ENCODE results near the gene SCN2A.
"Not testable (repeated sequence)": the region's sequence is repeated elsewhere in the genome, so short reads cannot be mapped to it uniquely, and the experiment has no call there.

The SCN2A gene

DNA sequence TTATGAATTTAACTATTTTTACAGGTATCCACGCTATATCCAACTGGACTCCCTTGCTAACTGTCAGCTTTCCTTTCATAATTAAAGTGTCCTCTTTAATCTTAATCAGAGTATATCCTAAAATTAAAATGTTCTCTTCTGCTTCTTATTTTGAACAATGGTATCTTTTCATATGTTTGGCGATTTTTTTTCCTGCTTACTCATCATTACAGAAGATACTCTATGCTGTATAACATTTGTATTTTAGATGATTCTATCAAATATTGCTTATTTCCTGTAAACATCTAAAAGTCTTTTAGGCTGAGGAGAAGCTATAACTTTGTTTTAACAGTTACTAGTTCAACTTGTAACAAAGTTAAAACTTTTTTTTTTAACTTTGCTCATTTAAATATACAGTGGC is 17.4 kb downstream of the SCN2A start:
- no peak for FAIRE-seq

DNA sequence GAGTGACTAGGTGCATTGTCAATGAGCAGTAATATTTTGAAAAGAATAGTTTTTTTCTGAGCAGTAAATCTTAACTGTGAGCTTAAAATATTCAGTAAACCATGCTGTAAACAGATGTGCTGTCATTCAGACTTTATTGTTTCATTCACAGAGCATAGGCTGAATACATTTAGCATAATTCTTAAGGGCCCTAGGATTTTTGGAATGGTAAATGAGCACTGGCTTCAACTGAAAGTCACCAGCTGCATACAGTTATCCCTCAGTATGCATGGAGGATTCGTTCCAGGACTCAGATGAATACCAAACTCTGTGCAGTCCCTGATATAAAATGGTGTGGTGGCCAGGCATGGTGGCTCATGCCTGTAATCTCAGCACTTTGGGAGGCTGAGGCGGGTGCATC is 21.1 kb downstream of the SCN2A start:
- FAIRE-seq: not testable (repeated sequence)

DNA sequence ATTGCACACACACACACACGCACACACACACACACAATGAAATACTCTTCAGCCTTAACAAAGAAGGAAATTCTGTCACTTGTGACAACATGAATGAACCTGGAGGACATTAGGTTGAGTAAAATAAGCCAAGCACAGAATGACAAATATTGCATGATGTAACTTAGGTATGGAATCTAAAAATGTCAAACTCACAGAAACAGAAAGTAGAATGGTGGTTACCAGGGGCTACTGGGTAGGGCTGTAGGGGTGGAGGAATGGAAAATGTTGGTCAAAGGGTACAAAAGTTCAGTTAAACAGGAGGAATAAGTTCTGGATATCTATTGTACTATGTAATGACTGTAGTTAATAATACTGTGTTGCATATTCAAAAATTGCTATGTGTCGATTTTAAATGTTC is 29.5 kb downstream of the SCN2A start:
- no peak for FAIRE-seq

DNA sequence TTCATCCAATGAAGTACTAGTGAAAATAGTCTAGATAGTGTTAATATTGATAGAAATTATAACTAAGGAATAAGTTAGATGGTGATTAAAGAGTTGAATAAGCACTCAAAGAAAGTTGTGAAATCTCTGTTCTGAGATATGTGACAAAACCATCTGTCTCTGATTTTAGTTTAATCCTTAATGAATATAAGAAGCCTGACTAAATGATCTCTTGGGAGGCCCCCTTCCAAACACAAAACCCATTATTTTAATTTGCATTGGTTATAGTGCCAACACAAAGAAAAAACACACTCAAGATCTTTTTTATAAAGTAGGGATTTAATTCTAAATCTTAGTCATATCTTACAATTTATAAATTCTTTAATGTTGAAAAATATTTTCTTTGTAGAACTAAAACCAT is 34.0 kb downstream of the SCN2A start:
- FAIRE-seq: no peak

DNA sequence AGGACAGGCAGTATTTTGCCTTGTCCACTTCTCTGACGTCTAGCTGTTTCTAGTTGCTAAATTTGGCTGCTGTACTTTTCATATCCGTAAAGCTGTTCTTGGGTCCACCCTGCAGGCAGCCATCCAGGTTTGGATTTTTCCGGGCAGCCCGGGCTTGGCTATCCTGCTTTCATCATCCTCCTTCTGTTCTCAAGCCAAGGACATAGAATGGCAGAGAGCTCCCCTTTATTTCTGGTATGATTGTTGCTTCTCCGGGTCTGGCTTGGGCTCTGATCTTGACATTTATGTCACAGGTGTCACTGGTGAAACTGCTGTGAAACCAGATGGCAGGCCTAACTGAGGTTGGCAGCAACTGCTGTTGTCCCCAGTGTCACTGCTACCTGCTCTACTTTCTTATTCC is 35.5 kb downstream of the SCN2A start:
- no peak for FAIRE-seq

DNA sequence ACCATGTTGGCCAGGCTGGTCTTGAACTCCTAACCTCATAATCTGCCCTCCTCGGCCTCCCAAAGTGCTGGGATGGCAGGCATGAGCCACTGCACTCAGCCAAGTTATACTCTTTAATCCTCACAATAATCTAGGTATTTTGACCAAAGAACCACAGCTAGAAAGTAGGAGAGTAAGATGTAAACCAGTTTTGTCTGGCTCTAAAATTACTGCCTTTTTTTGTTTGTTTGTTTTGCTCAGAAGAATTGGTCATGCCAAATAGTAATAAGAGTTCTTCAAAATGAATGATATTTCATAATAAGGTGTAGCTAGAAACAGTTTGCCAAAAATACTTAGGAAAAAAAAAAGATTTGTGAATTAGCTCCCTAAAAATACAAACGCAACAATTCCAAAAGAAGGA is 36.7 kb downstream of the SCN2A start:
- FAIRE-seq: no peak

DNA sequence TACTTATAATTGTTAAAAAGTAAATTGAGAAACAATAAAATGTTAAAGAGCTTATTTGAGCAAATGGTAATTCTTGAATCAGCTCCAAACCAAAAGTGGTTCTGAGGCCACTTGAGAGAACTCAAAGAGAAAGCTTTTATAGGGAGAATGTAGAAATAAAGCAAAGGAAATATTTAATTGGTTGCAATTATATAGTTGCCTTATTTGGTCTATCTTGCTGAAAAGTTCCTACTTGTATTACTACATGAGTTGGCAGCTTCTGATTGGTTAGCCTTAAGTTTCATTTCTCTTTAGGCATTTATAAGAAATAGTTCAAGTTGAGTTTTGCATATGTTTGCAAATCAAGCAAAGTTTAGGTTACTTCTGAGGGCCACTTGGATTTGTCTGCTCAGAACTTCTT is 38.1 kb downstream of the SCN2A start:
- no peak for FAIRE-seq

DNA sequence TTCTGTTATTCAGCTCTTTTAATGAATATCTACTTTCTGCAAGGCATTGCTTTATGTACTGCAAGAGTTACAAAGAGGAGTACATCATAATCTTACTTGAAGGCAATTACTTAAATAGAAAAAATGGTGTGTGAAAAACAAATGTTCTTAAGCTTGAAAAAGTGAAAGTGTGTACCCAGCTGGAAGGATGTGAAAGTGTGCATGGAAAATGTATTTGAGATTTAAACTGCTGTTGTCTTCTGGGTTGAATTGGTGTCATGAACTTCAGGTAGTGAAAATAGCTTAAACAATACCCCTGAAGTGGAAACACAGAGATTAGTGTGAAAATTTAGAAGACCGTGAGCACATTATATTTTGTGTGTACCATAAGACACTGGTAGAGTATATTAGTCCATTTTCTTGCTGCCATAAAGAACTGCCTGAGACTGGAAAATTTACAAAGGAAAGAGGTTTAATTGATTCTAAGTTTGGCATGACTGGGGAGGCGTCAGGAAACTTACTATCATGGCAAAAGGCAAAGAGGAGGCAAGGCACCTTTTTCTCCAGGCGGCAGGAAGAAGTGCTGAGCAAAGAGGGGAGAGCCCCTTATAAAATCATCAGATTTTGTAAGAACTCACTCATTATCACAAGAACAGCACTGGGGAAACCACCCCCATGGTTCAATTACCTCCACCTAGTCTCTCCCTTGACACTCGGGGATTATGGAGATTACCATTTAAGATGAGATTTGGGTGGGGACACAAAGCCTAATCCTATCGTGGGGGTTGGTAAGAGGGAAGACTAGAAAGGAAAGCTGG is 38.8 kb downstream of the SCN2A start:
- FAIRE-seq: no peak

DNA sequence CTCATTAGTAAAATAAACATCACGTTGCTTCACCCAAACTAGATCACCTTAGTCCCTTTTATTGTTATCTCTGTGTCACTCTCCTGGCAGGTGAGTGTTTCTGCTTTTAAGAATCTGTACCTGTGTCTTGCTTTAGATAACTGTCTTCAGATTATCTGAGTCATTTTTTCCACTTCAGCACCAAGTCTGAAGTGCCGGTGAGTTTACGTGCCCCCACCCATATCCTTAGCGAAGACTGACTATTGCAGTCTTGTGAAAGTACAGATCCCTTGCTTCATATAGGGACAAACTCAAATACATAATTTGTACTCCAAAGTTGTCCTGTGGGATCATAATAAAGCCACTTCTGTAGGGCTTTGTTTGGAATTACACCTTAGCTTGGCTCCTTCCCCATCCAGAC is 41.1 kb downstream of the SCN2A start:
- FAIRE-seq: no peak

DNA sequence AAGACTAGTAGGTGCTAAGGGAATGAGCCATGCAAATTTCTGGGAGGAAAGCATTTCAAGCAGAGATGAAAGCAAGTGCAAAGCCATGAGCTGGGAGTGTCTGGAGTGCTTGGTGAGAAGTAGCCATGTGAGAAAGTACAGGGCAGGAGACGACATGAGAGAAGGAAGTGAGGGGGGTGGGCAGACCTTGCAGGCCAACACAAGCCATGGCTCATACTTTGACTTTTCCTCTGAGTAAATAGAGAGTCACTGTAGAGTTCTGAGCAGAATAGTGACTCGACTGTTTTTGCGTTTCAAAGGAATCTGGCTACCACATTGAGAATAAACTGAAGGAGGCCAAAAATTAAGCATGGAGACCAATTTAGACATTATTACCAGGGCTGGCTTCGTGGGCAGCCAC is 42.2 kb downstream of the SCN2A start:
- no peak for FAIRE-seq

DNA sequence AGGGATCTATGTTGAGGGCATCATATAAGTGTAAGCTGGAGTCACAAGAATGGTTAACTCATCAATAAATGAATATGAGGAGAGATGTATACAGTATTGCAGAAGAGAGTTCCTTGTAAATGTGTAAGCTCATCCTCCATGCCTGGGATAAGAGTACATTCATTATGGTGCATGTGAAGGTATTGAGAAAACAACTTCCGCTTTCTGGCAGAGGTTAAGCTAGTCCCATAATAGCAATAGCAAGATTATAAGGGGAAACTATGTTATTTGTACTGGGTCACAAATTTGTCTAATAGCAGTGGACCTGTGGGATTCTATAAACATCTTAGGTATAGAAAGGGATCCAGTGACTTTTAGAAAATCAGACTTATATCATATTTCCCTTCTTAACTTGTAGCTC is 44.1 kb downstream of the SCN2A start:
- FAIRE-seq: no peak

DNA sequence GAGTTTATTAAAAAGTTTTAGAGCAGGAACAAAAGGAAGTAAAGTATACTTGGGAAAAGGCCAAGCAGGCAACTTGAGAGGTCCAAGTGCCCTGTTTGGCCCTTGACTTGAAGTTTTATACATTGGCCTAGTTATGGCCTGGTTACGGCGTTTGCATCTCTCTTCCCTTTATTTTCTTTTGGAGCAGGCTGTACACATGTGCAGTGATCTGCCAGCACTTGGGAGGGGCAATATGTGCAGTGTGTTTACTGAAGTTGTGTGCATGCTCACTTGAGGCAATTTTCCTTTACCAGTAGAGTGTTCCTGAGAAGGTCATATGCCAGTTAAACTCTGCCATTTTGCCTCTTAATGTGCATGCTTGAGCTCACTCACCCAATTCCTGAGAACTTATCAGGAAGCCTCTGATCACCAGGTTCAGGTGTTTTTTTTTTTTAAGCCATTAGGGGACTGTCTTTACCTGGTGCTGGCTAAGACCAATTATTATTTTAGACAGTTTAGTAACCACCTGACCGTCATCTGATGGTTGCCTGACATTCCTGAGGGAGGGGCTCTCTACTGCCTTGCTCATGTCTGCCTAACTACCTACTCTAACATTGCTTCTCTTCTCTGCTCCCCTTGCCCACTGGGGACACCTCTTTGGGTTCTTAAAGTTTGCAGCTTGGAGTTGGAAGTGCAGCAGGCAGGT is 48.0 kb downstream of the SCN2A start:
- no peak for FAIRE-seq

DNA sequence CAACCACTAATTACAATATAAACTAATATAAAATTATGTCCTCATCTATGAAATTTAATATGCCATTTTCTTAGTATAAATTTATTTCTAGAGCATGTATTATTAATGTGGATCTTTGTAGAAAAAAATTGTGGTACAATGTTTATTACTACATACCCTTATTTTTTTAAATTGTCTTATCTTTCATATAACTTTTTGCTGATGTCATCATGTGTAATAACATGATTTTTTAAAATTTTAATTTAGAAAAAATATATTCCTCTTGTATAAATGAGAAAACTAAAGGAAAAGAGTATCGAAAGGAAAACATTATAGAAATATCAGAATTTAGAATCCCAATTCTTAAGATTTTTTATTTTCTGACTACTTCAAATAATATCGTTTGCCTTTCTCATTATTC is 49.9 kb downstream of the SCN2A start:
- FAIRE-seq: no peak

DNA sequence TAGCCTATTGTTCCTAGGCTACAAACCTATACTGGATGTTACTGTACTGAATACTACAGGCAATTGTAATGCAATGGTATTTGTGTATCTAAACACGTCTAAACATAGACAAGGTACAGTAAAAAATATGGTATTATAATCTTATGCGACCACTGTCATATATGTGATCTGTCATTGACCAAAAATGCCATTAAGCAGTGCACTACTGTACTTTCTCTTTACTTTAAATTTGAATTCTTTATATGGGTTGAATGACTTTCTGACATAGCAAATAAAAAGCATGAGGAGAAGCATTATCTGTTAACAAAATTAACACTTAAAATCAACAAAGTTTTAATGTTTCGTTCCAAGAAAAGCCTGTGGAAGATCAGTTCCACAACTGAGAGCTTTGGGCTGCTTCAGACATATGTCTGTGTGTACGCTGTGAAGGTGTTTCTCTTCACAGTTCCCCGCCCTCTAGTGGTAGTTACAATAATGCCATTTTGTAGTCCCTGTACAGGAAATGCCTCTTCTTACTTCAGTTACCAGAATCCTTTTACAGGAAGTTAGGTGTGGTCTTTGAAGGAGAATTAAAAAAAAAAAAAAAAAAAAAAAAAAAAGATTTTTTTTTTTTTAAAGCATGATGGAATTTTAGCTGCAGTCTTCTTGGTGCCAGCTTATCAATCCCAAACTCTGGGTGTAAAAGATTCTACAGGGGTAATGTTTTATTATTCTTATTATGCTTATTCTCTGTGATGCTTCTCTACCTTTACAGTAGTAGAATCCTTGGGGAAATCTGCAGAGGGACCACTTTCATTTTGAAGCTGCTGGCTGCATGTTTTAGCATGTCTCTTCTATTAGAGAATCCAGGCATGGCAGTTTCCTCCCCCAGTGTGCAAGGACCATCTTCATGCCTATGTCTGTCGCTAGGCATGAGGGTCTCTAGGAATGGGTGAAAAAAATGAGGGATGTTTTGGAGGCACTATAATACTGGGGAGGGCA is 54.5 kb downstream of the SCN2A start:
- FAIRE-seq: peak; percentile 57

DNA sequence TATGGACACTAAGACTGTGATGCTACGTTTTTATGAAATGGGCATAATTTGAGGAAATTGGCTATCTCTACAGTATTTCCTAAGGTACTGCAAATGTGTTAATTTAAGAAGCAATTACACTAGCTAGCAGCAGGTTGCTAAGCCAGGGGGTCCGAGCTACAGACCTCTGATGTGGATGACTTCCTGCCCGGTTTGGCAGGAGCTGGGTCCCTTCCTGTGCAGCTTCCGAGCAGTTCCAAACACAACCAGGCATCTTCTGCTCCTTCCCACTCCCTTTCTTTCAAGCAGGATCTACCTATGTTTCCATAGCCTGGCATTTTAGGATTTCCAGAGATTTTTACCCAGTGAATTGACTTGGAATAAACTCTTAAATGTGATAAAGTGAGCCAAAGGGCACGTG is 55.7 kb downstream of the SCN2A start:
- no peak for FAIRE-seq

DNA sequence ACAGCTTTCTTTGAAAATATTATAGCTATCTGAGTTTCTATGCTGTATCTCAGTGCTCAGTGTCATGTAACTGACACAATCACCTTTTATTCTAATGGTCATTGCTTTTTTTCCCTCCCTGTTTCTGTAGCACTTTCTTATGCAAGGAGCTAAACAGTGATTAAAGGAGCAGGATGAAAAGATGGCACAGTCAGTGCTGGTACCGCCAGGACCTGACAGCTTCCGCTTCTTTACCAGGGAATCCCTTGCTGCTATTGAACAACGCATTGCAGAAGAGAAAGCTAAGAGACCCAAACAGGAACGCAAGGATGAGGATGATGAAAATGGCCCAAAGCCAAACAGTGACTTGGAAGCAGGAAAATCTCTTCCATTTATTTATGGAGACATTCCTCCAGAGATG is 56.4 kb downstream of the SCN2A start:
- no peak for FAIRE-seq

DNA sequence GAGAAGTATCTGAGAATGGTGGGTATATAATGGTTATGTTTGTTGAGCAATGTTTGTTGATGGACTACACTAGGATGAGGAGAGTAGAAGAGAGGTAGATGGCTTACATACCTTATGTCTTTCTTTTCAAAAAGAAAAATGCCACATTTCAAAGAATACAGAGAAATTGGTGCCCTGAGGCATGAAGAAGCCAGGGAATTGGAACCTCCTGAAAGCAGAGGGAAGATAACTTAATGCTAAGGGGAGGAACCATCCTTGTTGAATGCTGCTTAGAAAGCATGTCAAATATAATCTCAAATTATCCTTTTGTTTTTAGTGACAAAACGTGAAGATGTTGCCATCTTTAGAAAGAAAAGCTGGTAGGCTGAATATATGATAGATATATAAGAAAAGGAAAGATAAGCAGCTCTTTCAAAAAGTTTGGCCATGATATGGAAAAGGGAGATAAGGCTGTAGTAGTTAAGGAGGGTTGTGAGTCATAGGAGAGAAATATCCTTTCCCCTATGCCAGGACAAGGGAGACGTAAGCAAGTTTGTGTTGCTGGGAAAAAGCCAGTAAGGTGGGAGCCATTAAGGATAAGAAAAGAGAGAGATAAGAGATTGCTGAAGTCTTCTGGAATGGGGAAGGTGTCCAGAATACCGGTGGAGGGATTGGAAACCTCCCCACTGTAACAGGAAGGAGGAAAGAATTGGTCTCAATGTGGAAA is 66.3 kb downstream of the SCN2A start:
- FAIRE-seq: no peak

DNA sequence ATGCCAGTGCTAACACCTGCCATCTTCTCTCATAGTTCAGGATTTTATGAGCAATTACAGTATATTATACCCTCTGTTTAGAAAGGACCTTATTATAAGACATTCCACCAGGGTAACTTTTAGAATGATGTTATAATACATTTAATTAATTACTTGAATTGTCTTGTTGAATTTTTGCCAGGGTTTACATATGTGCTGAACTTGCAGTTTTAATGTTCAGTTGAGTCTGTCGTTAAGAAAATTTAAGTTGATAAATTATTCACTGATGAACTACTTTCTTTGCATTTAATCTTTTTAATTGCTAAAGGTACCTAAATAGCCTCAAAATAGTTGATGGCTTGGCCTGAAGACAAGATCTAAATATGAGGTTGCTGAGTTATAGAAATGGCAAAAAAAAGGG is 68.1 kb downstream of the SCN2A start:
- no peak for FAIRE-seq

DNA sequence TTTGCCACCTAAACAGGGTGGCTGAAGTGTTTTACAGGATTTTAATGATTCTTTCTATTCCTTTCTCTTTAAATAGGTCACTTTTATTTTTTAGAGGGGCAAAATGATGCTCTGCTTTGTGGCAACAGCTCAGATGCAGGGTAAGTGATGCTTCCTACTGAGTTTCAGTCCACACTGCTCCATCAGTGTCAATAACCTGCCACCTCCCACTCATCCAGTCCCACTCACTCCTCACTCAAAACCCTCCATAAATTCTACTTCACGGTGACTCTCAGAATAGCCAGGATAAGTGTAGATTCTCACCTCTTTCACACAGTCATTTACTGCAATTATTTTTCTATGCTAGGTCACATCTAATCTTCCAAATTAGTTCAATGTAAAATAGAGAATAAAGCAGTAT is 72.7 kb downstream of the SCN2A start:
- no peak for FAIRE-seq

DNA sequence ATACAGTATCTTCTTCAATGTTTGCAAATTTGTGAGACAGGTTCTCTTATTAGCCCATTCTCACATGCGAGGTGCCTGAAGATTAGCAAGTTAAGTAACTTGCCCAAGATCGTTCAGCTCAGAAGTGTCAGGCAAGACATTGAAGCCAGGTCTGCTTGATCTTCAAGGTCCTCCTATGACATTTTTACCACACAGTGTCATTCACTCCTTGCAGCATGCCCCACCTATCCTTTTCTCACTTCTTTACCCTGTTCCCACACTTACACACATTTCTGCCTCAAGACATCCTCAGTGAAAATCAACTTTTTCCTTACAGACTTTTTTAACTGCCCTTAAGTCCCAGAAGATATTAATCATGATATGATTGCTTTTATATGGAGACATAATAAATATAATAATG is 73.8 kb downstream of the SCN2A start:
- FAIRE-seq: no peak

DNA sequence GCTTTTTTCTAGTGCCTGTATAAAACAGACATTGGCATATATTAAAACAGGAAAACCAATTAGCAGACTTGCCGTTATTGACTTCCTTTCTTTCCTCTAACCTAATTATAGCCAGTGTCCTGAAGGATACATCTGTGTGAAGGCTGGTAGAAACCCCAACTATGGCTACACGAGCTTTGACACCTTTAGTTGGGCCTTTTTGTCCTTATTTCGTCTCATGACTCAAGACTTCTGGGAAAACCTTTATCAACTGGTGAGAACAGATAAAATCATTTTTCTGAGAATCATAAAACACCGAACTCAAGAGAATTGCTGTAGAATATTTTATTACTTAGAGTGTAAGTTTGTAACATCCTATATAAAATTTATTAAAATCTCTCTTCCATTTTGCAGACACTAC is 74.3 kb downstream of the SCN2A start:
- no peak for FAIRE-seq

DNA sequence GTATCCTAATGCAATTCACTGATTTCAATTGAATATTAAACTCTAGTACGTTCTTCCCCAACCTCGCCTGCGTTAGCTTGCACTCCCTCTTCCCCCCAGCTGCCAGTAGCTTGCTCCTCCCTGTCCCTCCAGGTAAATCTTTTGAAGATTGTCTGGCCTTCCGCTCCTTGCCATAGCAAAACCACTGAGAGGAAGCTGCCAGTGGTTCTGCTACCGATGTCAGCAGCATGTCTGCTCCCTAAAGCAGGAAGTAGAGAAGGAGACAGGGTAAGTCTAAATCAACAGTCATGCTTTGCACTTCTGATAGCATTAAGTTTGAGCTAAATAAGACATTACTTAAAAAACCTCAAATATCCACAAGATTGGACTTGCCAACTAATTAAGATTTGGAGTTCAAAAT is 89.1 kb downstream of the SCN2A start:
- no peak for FAIRE-seq

DNA sequence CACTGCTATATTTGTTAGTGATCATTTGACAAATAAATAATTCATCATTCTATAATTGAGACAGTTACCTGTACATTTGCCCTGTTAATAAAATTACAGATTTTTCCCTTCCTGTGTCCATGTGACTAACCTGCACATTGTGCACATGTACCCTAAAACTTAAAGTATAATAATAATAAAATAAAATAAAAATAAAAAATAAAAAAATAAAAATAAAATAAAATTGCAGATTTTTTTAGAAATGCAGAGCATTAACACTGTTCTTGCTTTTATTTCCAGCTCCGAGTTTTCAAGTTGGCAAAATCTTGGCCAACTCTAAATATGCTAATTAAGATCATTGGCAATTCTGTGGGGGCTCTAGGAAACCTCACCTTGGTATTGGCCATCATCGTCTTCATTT is 105.1 kb downstream of the SCN2A start:
- not testable (repeated sequence) for FAIRE-seq
